Stimulated activated CD8-positive, alpha-beta memory T cell treated with anti-CD3 and anti-CD28 coated beads, Interleukin-15, amount 100 ng/mL, for 24 hours (primary cell): Measurements from ENCODE around the gene NUMA1.

Experiments used
- DNase-seq: peaks from one replicate; pipeline ENCODE4 v3.0.0-alpha.2; 2020; ENCODE audit warnings: low read depth

The NUMA1 gene

GRCh38 chr11:71955898-71956456 is 124.4 kb downstream of the NUMA1 start:
- no peak for DNase-seq
